CD14-positive monocyte (primary cell): ENCODE measurements around the gene NDP. TPM values are rescaled to one million over a fixed set of nuclear protein-coding genes. Genes with fewer than 3 reads are reported as not detected.

Source experiments
- DNase-seq, 3 donors: peaks; one replicate each; pipeline ENCODE4 v3.0.0-alpha.2; 2011 to 2022
- H2AFZ ChIP-seq: 2 replicates; pipeline ENCODE4 v1.6.0; 2012; ENCODE audit warnings: mild to moderate bottlenecking, low read depth, low read length, inconsistent platforms; ENCODE audit not compliant: insufficient read depth, poor library complexity, severe bottlenecking
- H3K27ac ChIP-seq, 2 donors: 1 replicate in 1 of 2; 2 replicates in 1 of 2; pipeline ENCODE4 v1.5.1; 2012 to 2013; ENCODE audit warnings: low read length in 2 of 2, control low read depth in 1 of 2, inconsistent platforms in 1 of 2, low read depth in 1 of 2, mild to moderate bottlenecking in 1 of 2
- H3K27me3 ChIP-seq, 2 donors: one replicate each; pipeline versions ENCODE4 v1.6.0 to v1.6.1; 2011 to 2013; ENCODE audit warnings: low read length in 2 of 2; ENCODE audit not compliant: control insufficient read depth in 2 of 2, insufficient read depth in 2 of 2
- H3K36me3 ChIP-seq, 2 donors: replicated peaks in 1 of 2; 1 replicate in 1 of 2; 2 replicates in 1 of 2; pipeline versions ENCODE4 v1.5.1 to v1.6.1; 2012 to 2013; ENCODE audit warnings: low read length in 2 of 2, control low read depth in 1 of 2, inconsistent platforms in 1 of 2, mild to moderate bottlenecking in 1 of 2; ENCODE audit not compliant: insufficient read depth in 2 of 2, control insufficient read depth in 1 of 2
- H3K4me1 ChIP-seq, 2 donors: 1 replicate in 1 of 2; 2 replicates in 1 of 2; pipeline versions ENCODE4 v1.5.1 to v1.6.1; 2012 to 2013; ENCODE audit warnings: low read length in 2 of 2, control low read depth in 1 of 2, inconsistent platforms in 1 of 2, mild to moderate bottlenecking in 1 of 2, moderate library complexity in 1 of 2; ENCODE audit not compliant: insufficient read depth in 2 of 2, control insufficient read depth in 1 of 2
- H3K4me2 ChIP-seq: replicated peaks from 2 replicates; pipeline ENCODE3; 2012; ENCODE audit warnings: low read length, moderate library complexity, mild to moderate bottlenecking; ENCODE audit not compliant: poor library complexity, severe bottlenecking; ENCODE audit errors: extremely low read depth
- H3K4me3 ChIP-seq, 3 experiments: fragments of 200-600 bp in 1 of 3; sonication (generic) in 1 of 3; replicated peaks in 1 of 3; 1 replicate in 2 of 3; 2 replicates in 1 of 3; pipeline ENCODE4 v1.5.1; 2011 to 2013; ENCODE audit warnings: low read length in 3 of 3, mild to moderate bottlenecking in 3 of 3, control low read depth in 2 of 3, low read depth in 2 of 3, inconsistent platforms in 1 of 3, moderate library complexity in 1 of 3
- H3K79me2 ChIP-seq: 2 replicates; pipeline ENCODE4 v1.6.0; 2012; ENCODE audit warnings: mild to moderate bottlenecking, control low read depth, inconsistent platforms, low read length, moderate library complexity; ENCODE audit not compliant: insufficient read depth
- H3K9ac ChIP-seq: 2 replicates; pipeline ENCODE4 v1.6.0; 2017; ENCODE audit warnings: low read length, mild to moderate bottlenecking; ENCODE audit not compliant: insufficient read depth, poor library complexity, severe bottlenecking
- H3K9me3 ChIP-seq, 2 donors: replicated peaks in 1 of 2; 1 replicate in 1 of 2; 2 replicates in 1 of 2; pipeline versions ENCODE4 v1.5.1 to v1.6.1; 2012 to 2013; ENCODE audit warnings: low read length in 2 of 2, control low read depth in 1 of 2; ENCODE audit not compliant: control insufficient read depth in 1 of 2, insufficient read depth in 1 of 2
- H4K20me1 ChIP-seq: 2 replicates; pipeline ENCODE4 v1.6.0; 2012; ENCODE audit warnings: mild to moderate bottlenecking, low read length, control low read depth, moderate library complexity; ENCODE audit not compliant: insufficient read depth
- H3K27ac Mint-ChIP-seq, 7 donors: one replicate each; pipeline ENCODE4 v1.8.0; 2020; ENCODE audit warnings: mild to moderate bottlenecking in 7 of 7, mixed read lengths in 7 of 7, moderate library complexity in 6 of 7, inconsistent platforms in 2 of 7
- H3K27me3 Mint-ChIP-seq, 3 donors: one replicate each; pipeline ENCODE4 v1.8.0; 2021 to 2022; ENCODE audit warnings: low read depth in 3 of 3, mild to moderate bottlenecking in 3 of 3, mixed read lengths in 3 of 3, moderate library complexity in 3 of 3, inconsistent platforms in 1 of 3
- H3K36me3 Mint-ChIP-seq, 2 donors: one replicate each; pipeline ENCODE4 v1.8.0; 2020; ENCODE audit warnings: mixed read lengths in 2 of 2, inconsistent platforms in 1 of 2, mild to moderate bottlenecking in 1 of 2
- H3K4me1 Mint-ChIP-seq: one replicate; pipeline ENCODE4 v1.8.0; 2020; ENCODE audit warnings: mild to moderate bottlenecking, mixed read lengths
- H3K4me3 Mint-ChIP-seq, 2 donors: one replicate each; pipeline ENCODE4 v1.8.0; 2020; ENCODE audit warnings: mild to moderate bottlenecking in 2 of 2, mixed read lengths in 2 of 2, moderate library complexity in 1 of 2
- H3K9me3 Mint-ChIP-seq, 7 donors: one replicate each; pipeline ENCODE4 v1.8.0; 2020 to 2022; ENCODE audit warnings: mixed read lengths in 7 of 7, mild to moderate bottlenecking in 6 of 7, moderate library complexity in 6 of 7, inconsistent platforms in 2 of 7
- WGBS: methylation state at CpG from one replicate; pipeline ENCODE4 v1.1.5; 2013; ENCODE audit warnings: missing lambda C conversion rate; ENCODE audit not compliant: insufficient coverage; 5-methylcytosine and 5-hydroxymethylcytosine counted together
- intact Hi-C, 2 donors: fragments of 100-400 bp; cut with micrococcal nuclease; formaldehyde crosslinking; loops; one replicate each; pipeline versions ENCODE4 v1.15.0 to v1.15.1; 2023
- polyA plus RNA-seq, 3 donors: library from polyadenylated mRNA; depleted of rRNA in 1 of 3; unstranded in 2 of 3; stranded (reverse) in 1 of 3; fragments of 300-500 nt in 2 of 3; fragments of >200 nt in 1 of 3; fragmentation: Illumina TruSeq in 2 of 3; gene quantifications; 1 replicate in 2 of 3; 2 replicates in 1 of 3; pipeline ENCODE4 v1.2.3, GENCODE V29; 2012 to 2021
- TF ChIP-seq, protein P1 (sequence below): fragments of 200-600 bp; IDR thresholded peaks from one replicate; pipeline ENCODE4 v1.8.0; 2022; ENCODE audit warnings: antibody characterized with exemption, mild to moderate bottlenecking

The NDP gene
- polyA plus RNA-seq, 3 donors: not detected

DNA sequence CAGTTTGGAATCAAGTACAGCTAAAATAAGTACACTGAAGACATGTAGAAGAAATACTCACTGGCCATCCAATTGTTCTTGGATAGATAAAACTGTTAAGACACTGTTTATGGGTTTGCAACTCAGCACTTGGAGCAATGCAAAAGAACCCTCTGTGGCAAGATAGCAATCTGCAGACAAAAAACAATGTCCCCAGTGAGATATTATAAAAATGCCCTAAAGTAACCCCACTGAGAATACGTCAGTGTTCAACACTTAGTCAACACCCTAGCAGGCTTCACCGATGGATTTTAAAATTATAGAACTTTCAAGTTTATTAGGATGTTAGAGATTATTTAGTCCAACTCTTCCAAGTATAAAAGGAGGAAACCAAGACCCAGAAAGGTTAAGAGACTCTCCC is 47.5 kb upstream of the NDP start:
- TF ChIP-seq, protein P1, sequence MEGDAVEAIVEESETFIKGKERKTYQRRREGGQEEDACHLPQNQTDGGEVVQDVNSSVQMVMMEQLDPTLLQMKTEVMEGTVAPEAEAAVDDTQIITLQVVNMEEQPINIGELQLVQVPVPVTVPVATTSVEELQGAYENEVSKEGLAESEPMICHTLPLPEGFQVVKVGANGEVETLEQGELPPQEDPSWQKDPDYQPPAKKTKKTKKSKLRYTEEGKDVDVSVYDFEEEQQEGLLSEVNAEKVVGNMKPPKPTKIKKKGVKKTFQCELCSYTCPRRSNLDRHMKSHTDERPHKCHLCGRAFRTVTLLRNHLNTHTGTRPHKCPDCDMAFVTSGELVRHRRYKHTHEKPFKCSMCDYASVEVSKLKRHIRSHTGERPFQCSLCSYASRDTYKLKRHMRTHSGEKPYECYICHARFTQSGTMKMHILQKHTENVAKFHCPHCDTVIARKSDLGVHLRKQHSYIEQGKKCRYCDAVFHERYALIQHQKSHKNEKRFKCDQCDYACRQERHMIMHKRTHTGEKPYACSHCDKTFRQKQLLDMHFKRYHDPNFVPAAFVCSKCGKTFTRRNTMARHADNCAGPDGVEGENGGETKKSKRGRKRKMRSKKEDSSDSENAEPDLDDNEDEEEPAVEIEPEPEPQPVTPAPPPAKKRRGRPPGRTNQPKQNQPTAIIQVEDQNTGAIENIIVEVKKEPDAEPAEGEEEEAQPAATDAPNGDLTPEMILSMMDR: no peak

DNA sequence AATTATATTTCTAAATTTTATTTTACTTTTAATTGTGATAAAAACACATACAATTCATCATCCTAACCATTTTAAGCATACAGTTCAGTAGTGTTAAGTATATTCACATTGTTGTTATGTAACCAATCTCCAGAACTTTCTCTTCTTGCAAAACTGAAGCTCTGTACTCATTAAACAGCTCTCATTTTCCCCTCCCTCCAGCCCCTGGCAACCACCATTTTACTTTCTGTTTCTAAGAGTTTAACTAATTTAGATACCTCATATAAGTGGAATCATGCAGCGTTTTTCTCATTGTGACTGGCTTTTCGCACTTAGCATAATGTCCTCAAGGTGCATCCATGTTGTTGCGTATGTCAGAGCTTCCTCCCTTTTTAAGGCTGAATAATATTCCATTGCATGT is 46.7 kb upstream of the NDP start:
- Histone ChIP-seq H3K27ac (no peak overlapping the region), H3K79me2 (no peaks in the 10 kb centered on the region), H4K20me1 (no peaks in the 10 kb centered on the region), H3K4me3 (no peak overlapping the region), H3K4me1 (peaks cover 5 to 10% of the 10 kb centered on the region in 2 donors), H3K36me3 (no peaks in the 10 kb centered on the region), H3K4me2 (no peak overlapping the region), H3K9ac (no peak overlapping the region), H3K27me3 (no peaks in the 10 kb centered on the region), H2AFZ (no peak overlapping the region), H3K9me3 (no peaks in the 10 kb centered on the region)
- Mint-ChIP-seq H3K27ac (no peak overlapping the region), H3K9me3 (peaks cover 0 to 1% (median 0%) of the 10 kb centered on the region in 7 donors), H3K27me3 (peaks cover 0 to 6% (median 0%) of the 10 kb centered on the region in 3 donors), H3K4me1 (peaks cover 14% of the 10 kb centered on the region), H3K4me3 (no peak overlapping the region), H3K36me3 (no peaks in the 10 kb centered on the region)
- TF ChIP-seq, protein P1: no peak
- WGBS: no CpG with 5 or more reads among the region's 3 CpGs
- intact Hi-C loops: loop anchor here (10.0 kb wide), 2 partner anchors 45 to 55 kb away; partner anchors contain the start of gene NDP (in 1 of the 2)
- no peak for DNase-seq

More for the DNA sequence above, 47.5 kb upstream of the NDP start:
- Histone ChIP-seq H3K4me3 (no peak overlapping the region), H3K27me3 (no peaks in the 10 kb centered on the region), H3K9ac (no peak overlapping the region), H3K79me2 (no peaks in the 10 kb centered on the region), H3K27ac (no peak overlapping the region), H3K4me2 (no peak overlapping the region), H3K4me1 (peaks cover 5 to 11% of the 10 kb centered on the region in 2 donors), H3K9me3 (no peaks in the 10 kb centered on the region), H2AFZ (no peak overlapping the region), H4K20me1 (no peaks in the 10 kb centered on the region), H3K36me3 (no peaks in the 10 kb centered on the region)
- Mint-ChIP-seq H3K36me3 (no peaks in the 10 kb centered on the region), H3K27me3 (peaks cover 0 to 1% (median 0%) of the 10 kb centered on the region in 3 donors), H3K4me3 (no peak overlapping the region), H3K27ac (no peak overlapping the region), H3K4me1 (peaks cover 13% of the 10 kb centered on the region), H3K9me3 (peaks cover 0 to 1% (median 0%) of the 10 kb centered on the region in 7 donors)
- DNase-seq: no peak
- WGBS: no CpG with 5 or more reads among the region's 2 CpGs
- intact Hi-C loops: loop anchor here in 1 of 2 donors (10.0 kb wide), 1 partner anchor 46 kb away; the partner anchor contains the start of gene NDP
